Esophagus (tissue), 2 donors: ENCODE results near the gene BCAS3. TPM values are rescaled to one million over a fixed set of nuclear protein-coding genes. Genes with fewer than 3 reads are reported as not detected.

Experiments
- H3K27ac ChIP-seq, 2 donors: one replicate each; pipeline ENCODE4 v1.5.1; 2013; ENCODE audit warnings: low read depth in 2 of 2, mild to moderate bottlenecking in 2 of 2, inconsistent platforms in 1 of 2, low read length in 1 of 2, moderate library complexity in 1 of 2
- H3K27me3 ChIP-seq, 2 donors: one replicate each; pipeline ENCODE4 v1.6.1; 2013; ENCODE audit warnings: low read length in 2 of 2, control low read depth in 1 of 2, mild to moderate bottlenecking in 1 of 2; ENCODE audit not compliant: insufficient read depth in 2 of 2, control insufficient read depth in 1 of 2
- H3K36me3 ChIP-seq, 2 donors: one replicate each; pipeline ENCODE4 v1.6.1; 2013; ENCODE audit warnings: low read length in 1 of 2; ENCODE audit not compliant: control insufficient read depth in 2 of 2, insufficient read depth in 2 of 2
- H3K4me1 ChIP-seq, 2 donors: one replicate each; pipeline ENCODE4 v1.6.1; 2013; ENCODE audit warnings: low read length in 1 of 2; ENCODE audit not compliant: control insufficient read depth in 2 of 2, insufficient read depth in 2 of 2
- H3K4me3 ChIP-seq, 2 donors: one replicate each; pipeline ENCODE4 v1.5.1; 2013; ENCODE audit warnings: low read length in 2 of 2, mild to moderate bottlenecking in 2 of 2, low read depth in 1 of 2, moderate library complexity in 1 of 2
- H3K9me3 ChIP-seq, 2 donors: one replicate each; pipeline ENCODE4 v1.6.1; 2013; ENCODE audit warnings: mild to moderate bottlenecking in 2 of 2, low read depth in 1 of 2, low read length in 1 of 2, moderate library complexity in 1 of 2; ENCODE audit not compliant: control insufficient read depth in 2 of 2, insufficient read depth in 1 of 2
- WGBS, 2 donors: extraction: QIAGEN DNeasy Blood & Tissue Kit; methylation state at CpG; one replicate each; pipeline ENCODE4 v1.1.7; 2013; 5-methylcytosine and 5-hydroxymethylcytosine counted together
- polyA plus RNA-seq, 2 donors: library from polyadenylated mRNA; stranded (reverse); fragments of 200-250 nt; gene quantifications; one replicate each; pipeline ENCODE4 v1.2.3, GENCODE V29; 2013
- donor health status: healthy with polysubstance abuse.
- donor health status: Bipolar disorder and iron deficiency.

The BCAS3 gene
- polyA plus RNA-seq, 2 donors: 4.7 to 6.6 TPM

- 34 to 41% methylated on average over 10 of the region's 10 CpGs for WGBS, 2 donors
- Histone ChIP-seq H3K9me3 (no peaks in the 10 kb centered on the region), H3K4me3 (no peak overlapping the region), H3K27ac (peak overlapping the region; percentile 34 to 83), H3K36me3 (no peaks in the 10 kb centered on the region), H3K27me3 (no peaks in the 10 kb centered on the region), H3K4me1 (no peaks in the 10 kb centered on the region)
Observed at GRCh38 chr17:61251939-61252865, 574.6 kb downstream of the BCAS3 start.

GRCh38 chr17:61253362-61253761 is 575.7 kb downstream of the BCAS3 start:
- no peaks in the 10 kb centered on the region for H3K4me1 ChIP-seq
- H3K36me3 ChIP-seq: no peaks in the 10 kb centered on the region
- no peak overlapping the region for H3K4me3 ChIP-seq
- no peaks in the 10 kb centered on the region for H3K9me3 ChIP-seq
- H3K27ac ChIP-seq: no peak overlapping the region
- 75 to 79% methylated on average over 3 of the region's 3 CpGs for WGBS, 2 donors
- no peaks in the 10 kb centered on the region for H3K27me3 ChIP-seq

- no peak overlapping the region for H3K27ac ChIP-seq
- 87 to 88% methylated on average over 10 of the region's 10 CpGs for WGBS, 2 donors
- no peak overlapping the region for H3K4me3 ChIP-seq
Observed at GRCh38 chr17:61253937-61254574, 576.4 kb downstream of the BCAS3 start.

GRCh38 chr17:61254904-61255303 is 577.3 kb downstream of the BCAS3 start:
- Histone ChIP-seq H3K9me3 (no peaks in the 10 kb centered on the region), H3K27ac (peak overlapping the region in 1 of 2 donors; percentile 45), H3K36me3 (no peaks in the 10 kb centered on the region), H3K27me3 (no peaks in the 10 kb centered on the region), H3K4me1 (no peaks in the 10 kb centered on the region), H3K4me3 (no peak overlapping the region)
- 66 to 70% methylated on average over 1 of the region's 1 CpG for WGBS, 2 donors

More at GRCh38 chr17:61253937-61254574, 576.4 kb downstream of the BCAS3 start:
- Histone ChIP-seq H3K9me3 (no peaks in the 10 kb centered on the region), H3K27me3 (no peaks in the 10 kb centered on the region), H3K36me3 (no peaks in the 10 kb centered on the region), H3K4me1 (no peaks in the 10 kb centered on the region)

- Histone ChIP-seq H3K27me3 (no peaks in the 10 kb centered on the region), H3K27ac (peak overlapping the region in 1 of 2 donors; percentile 12), H3K4me3 (no peak overlapping the region), H3K36me3 (no peaks in the 10 kb centered on the region), H3K4me1 (no peaks in the 10 kb centered on the region), H3K9me3 (no peaks in the 10 kb centered on the region)
- WGBS, 2 donors: 89 to 93% methylated on average over 3 of the region's 3 CpGs
Observed at GRCh38 chr17:61255647-61256046, 578.0 kb downstream of the BCAS3 start.

GRCh38 chr17:61259360-61259759 is 581.7 kb downstream of the BCAS3 start:
- no peaks in the 10 kb centered on the region for H3K9me3 ChIP-seq
- no peaks in the 10 kb centered on the region for H3K27me3 ChIP-seq
- H3K36me3 ChIP-seq: no peaks in the 10 kb centered on the region
- no peak overlapping the region for H3K27ac ChIP-seq
- H3K4me1 ChIP-seq: no peaks in the 10 kb centered on the region
- 56 to 68% methylated on average over 3 of the region's 3 CpGs for WGBS, 2 donors
- H3K4me3 ChIP-seq: no peak overlapping the region

GRCh38 chr17:61260071-61260797 is 582.6 kb downstream of the BCAS3 start:
- Histone ChIP-seq H3K27ac (no peak overlapping the region), H3K27me3 (no peaks in the 10 kb centered on the region), H3K9me3 (no peaks in the 10 kb centered on the region), H3K4me3 (no peak overlapping the region), H3K36me3 (no peaks in the 10 kb centered on the region), H3K4me1 (no peaks in the 10 kb centered on the region)
- 54 to 60% methylated on average over 12 of the region's 12 CpGs for WGBS, 2 donors

- 79 to 81% methylated on average over 6 of the region's 6 CpGs for WGBS, 2 donors
- Histone ChIP-seq H3K27ac (no peak overlapping the region), H3K4me3 (no peak overlapping the region), H3K36me3 (no peaks in the 10 kb centered on the region), H3K9me3 (no peaks in the 10 kb centered on the region), H3K27me3 (no peaks in the 10 kb centered on the region), H3K4me1 (no peaks in the 10 kb centered on the region)
Observed at GRCh38 chr17:61261001-61261637, 583.5 kb downstream of the BCAS3 start.

- 43 to 54% methylated on average over 2 of the region's 2 CpGs for WGBS, 2 donors
- no peaks in the 10 kb centered on the region for H3K27me3 ChIP-seq
- H3K36me3 ChIP-seq: no peaks in the 10 kb centered on the region
- H3K4me3 ChIP-seq: no peak overlapping the region
- H3K4me1 ChIP-seq: no peaks in the 10 kb centered on the region
- no peak overlapping the region for H3K27ac ChIP-seq
- no peaks in the 10 kb centered on the region for H3K9me3 ChIP-seq
Observed at GRCh38 chr17:61265397-61265796, 587.7 kb downstream of the BCAS3 start.
